Activated CD4-positive, alpha-beta T cell treated with anti-CD3 and anti-CD28 coated beads for 24 hours (primary cell): ENCODE results near the gene ABCA4.
"Not testable (repeated sequence)": the region's sequence is repeated elsewhere in the genome, so short reads cannot be mapped to it uniquely, and the experiment has no call there.

Experiments
- DNase-seq, 2 donors: peaks; one replicate each; pipeline ENCODE4 v3.0.0-alpha.2; 2020; ENCODE audit warnings: low read depth in 2 of 2

The ABCA4 gene

GRCh38 chr1:94004924-94005323, 116.0 kb downstream of the ABCA4 start:
- no peak for DNase-seq

GRCh38 chr1:94002046-94002787, 118.7 kb downstream of the ABCA4 start:
- DNase-seq: no peak

GRCh38 chr1:94001397-94002045, 119.4 kb downstream of the ABCA4 start:
- DNase-seq: no peak

- DNase-seq: no peak
These were observed 120.3 kb downstream of the ABCA4 start for GRCh38 chr1:94000510-94001282.

GRCh38 chr1:93999840-94000415, 121.0 kb downstream of the ABCA4 start:
- no peak for DNase-seq

GRCh38 chr1:93998532-93998931, 122.4 kb downstream of the ABCA4 start:
- not testable (repeated sequence) for DNase-seq

GRCh38 chr1:93997756-93998155, 123.2 kb downstream of the ABCA4 start:
- DNase-seq: no peak

- DNase-seq: no peak
These were observed 125.0 kb downstream of the ABCA4 start for GRCh38 chr1:93995837-93996536.

GRCh38 chr1:93993731-93994130, 127.2 kb downstream of the ABCA4 start:
- no peak for DNase-seq

GRCh38 chr1:93992954-93993353, 128.0 kb downstream of the ABCA4 start:
- no peak for DNase-seq

GRCh38 chr1:93992190-93992589, 128.8 kb downstream of the ABCA4 start:
- no peak for DNase-seq

- no peak for DNase-seq
These were observed 129.7 kb downstream of the ABCA4 start for GRCh38 chr1:93991271-93991670.

- not testable (repeated sequence) for DNase-seq
These were observed 130.5 kb downstream of the ABCA4 start for GRCh38 chr1:93990477-93990876.

GRCh38 chr1:93990010-93990409, 130.9 kb downstream of the ABCA4 start:
- DNase-seq: no peak

- DNase-seq: no peak
These were observed 131.3 kb downstream of the ABCA4 start for GRCh38 chr1:93989601-93990000.

GRCh38 chr1:93988634-93989350, 132.2 kb downstream of the ABCA4 start:
- DNase-seq: no peak

- DNase-seq: no peak
These were observed 139.7 kb downstream of the ABCA4 start for GRCh38 chr1:93981274-93981667.

- no peak for DNase-seq
These were observed 140.4 kb downstream of the ABCA4 start for GRCh38 chr1:93980320-93981273.

GRCh38 chr1:93979718-93980319, 141.1 kb downstream of the ABCA4 start:
- no peak for DNase-seq
